DOHH2 (cell line): ENCODE results near the gene PTGER3.

Experiments
- H3F3A ChIP-seq: fragments of 200-600 bp; sonication (generic), shearing (Covaris generic); 2 replicates; pipeline ENCODE4 v1.6.0; 2016; ENCODE audit warnings: antibody characterized with exemption, mild to moderate bottlenecking; ENCODE audit not compliant: control insufficient read depth, insufficient read depth
- H3K27ac ChIP-seq: fragments of 200-600 bp; sonication (generic); 2 replicates; pipeline ENCODE4 v1.5.1; 2014; ENCODE audit warnings: low read depth, mild to moderate bottlenecking, low read length, moderate library complexity
- H3K27me3 ChIP-seq: fragments of 200-600 bp; sonication (generic); 2 replicates; pipeline ENCODE4 v1.6.1; 2014; ENCODE audit warnings: mild to moderate bottlenecking, low read length, mixed read lengths; ENCODE audit not compliant: control insufficient read depth
- H3K36me3 ChIP-seq: fragments of 200-600 bp; sonication (generic); 2 replicates; pipeline ENCODE4 v1.6.1; 2014; ENCODE audit warnings: mild to moderate bottlenecking, low read length, moderate library complexity, mixed read lengths; ENCODE audit not compliant: control insufficient read depth
- H3K4me1 ChIP-seq: fragments of 200-600 bp; sonication (generic); 2 replicates; pipeline ENCODE4 v1.6.1; 2014; ENCODE audit warnings: mild to moderate bottlenecking, low read length, mixed read lengths; ENCODE audit not compliant: control insufficient read depth
- H3K4me2 ChIP-seq: fragments of 200-600 bp; sonication (generic); 2 replicates; pipeline ENCODE4 v1.6.0; 2014; ENCODE audit warnings: mild to moderate bottlenecking, low read length, moderate library complexity
- H3K4me3 ChIP-seq: fragments of 200-600 bp; sonication (generic); 2 replicates; pipeline ENCODE4 v1.5.1; 2014; ENCODE audit warnings: mild to moderate bottlenecking, low read length, mixed read lengths
- H3K79me2 ChIP-seq: fragments of 200-600 bp; sonication (generic); 2 replicates; pipeline ENCODE4 v1.6.1; 2014; ENCODE audit warnings: mild to moderate bottlenecking, low read length, mixed read lengths; ENCODE audit not compliant: control insufficient read depth
- H3K9me2 ChIP-seq: fragments of 200-600 bp; sonication (generic); replicated peaks from 2 replicates; pipeline ENCODE4 v1.6.1; 2014; ENCODE audit warnings: mild to moderate bottlenecking, low read length, mixed read lengths; ENCODE audit not compliant: control insufficient read depth
- H3K9me3 ChIP-seq: fragments of 200-600 bp; sonication (generic); 2 replicates; pipeline ENCODE4 v1.6.1; 2014; ENCODE audit warnings: antibody characterized with exemption, low read length, mixed read lengths; ENCODE audit not compliant: control insufficient read depth, insufficient read depth
- H4K20me1 ChIP-seq: fragments of 200-600 bp; sonication (generic); 2 replicates; pipeline ENCODE4 v1.6.0; 2014; ENCODE audit warnings: low read depth, mild to moderate bottlenecking, antibody characterized with exemption, low read length, moderate library complexity; ENCODE audit not compliant: control insufficient read depth, insufficient read depth
- EZH2phosphoT487 ChIP-seq: fragments of 200-600 bp; sonication (generic); IDR thresholded peaks from 2 replicates; pipeline ENCODE4 v1.6.1; 2017; ENCODE audit warnings: borderline replicate concordance, mild to moderate bottlenecking, antibody characterized with exemption, low read length, moderate library complexity, mixed read lengths
- TF ChIP-seq, protein P1 (sequence below): fragments of 200-600 bp; sonication (generic); IDR thresholded peaks from one replicate; pipeline ENCODE4 v1.5.1; 2014; ENCODE audit warnings: antibody characterized with exemption, mild to moderate bottlenecking, low read depth, low read length; ENCODE audit not compliant: poor library complexity, severe bottlenecking

Gene PTGER3

GRCh38 chr1:71087060-71087459 lies 39.4 kb upstream of the PTGER3 start:
- Histone ChIP-seq H4K20me1 (no peaks in the 10 kb centered on the region), H3K4me3 (no peak overlapping the region), H3F3A (no peaks in the 10 kb centered on the region), H3K36me3 (no peaks in the 10 kb centered on the region), H3K4me1 (peaks cover under 1% of the 10 kb centered on the region), H3K9me3 (no peaks in the 10 kb centered on the region), H3K4me2 (no peak overlapping the region), H3K79me2 (no peaks in the 10 kb centered on the region), H3K27ac (no peak overlapping the region), H3K27me3 (no peaks in the 10 kb centered on the region), H3K9me2 (no peaks in the 10 kb centered on the region)
- TF ChIP-seq, protein P1, sequence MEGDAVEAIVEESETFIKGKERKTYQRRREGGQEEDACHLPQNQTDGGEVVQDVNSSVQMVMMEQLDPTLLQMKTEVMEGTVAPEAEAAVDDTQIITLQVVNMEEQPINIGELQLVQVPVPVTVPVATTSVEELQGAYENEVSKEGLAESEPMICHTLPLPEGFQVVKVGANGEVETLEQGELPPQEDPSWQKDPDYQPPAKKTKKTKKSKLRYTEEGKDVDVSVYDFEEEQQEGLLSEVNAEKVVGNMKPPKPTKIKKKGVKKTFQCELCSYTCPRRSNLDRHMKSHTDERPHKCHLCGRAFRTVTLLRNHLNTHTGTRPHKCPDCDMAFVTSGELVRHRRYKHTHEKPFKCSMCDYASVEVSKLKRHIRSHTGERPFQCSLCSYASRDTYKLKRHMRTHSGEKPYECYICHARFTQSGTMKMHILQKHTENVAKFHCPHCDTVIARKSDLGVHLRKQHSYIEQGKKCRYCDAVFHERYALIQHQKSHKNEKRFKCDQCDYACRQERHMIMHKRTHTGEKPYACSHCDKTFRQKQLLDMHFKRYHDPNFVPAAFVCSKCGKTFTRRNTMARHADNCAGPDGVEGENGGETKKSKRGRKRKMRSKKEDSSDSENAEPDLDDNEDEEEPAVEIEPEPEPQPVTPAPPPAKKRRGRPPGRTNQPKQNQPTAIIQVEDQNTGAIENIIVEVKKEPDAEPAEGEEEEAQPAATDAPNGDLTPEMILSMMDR, result no peak
- no peak for TF ChIP-seq EZH2phosphoT487

DNA sequence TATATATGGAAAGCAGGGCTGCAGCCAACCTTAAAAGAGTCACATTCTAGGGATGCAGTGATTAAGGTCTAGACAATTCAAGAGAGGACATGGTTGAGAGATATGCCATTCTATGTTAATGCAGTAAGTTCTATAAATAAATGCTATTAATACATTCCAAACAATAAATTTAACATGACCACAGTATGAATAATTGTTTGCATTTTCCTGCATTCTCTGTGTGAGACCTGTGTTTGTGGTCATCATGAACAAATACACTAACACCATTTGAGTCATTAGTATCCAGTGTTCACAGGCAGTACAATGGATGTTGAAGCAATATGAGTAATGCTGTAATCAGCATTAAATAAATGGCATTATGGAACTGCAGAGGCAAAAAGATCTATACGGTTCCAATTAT lies 38.7 kb upstream of the PTGER3 start:
- Histone ChIP-seq H3K4me1 (peaks cover 7% of the 10 kb centered on the region), H3K4me2 (no peak overlapping the region)

GRCh38 chr1:71083271-71083670 lies 35.7 kb upstream of the PTGER3 start:
- Histone ChIP-seq H3K27ac (no peak overlapping the region), H3K4me1 (peaks cover 17% of the 10 kb centered on the region), H3K4me3 (no peak overlapping the region), H3K4me2 (no peak overlapping the region), H3K36me3 (peaks cover 24% of the 10 kb centered on the region), H3K9me2 (no peaks in the 10 kb centered on the region), H4K20me1 (peaks cover 8% of the 10 kb centered on the region), H3K9me3 (no peaks in the 10 kb centered on the region), H3K79me2 (peaks cover 34% of the 10 kb centered on the region), H3K27me3 (no peaks in the 10 kb centered on the region), H3F3A (no peaks in the 10 kb centered on the region; the same call in 1 of the 2 replicates)
- TF ChIP-seq EZH2phosphoT487, result no peak

More for the DNA sequence above, 38.7 kb upstream of the PTGER3 start:
- H3F3A ChIP-seq, result no peaks in the 10 kb centered on the region
- H3K27ac ChIP-seq, result no peak overlapping the region
- no peak overlapping the region for H3K4me3 ChIP-seq
- no peaks in the 10 kb centered on the region for H3K36me3 ChIP-seq
- TF ChIP-seq, protein P1, result no peak
- no peak for TF ChIP-seq EZH2phosphoT487
- peaks cover 7% of the 10 kb centered on the region for H3K79me2 ChIP-seq
- H4K20me1 ChIP-seq, result no peaks in the 10 kb centered on the region
- no peaks in the 10 kb centered on the region for H3K9me2 ChIP-seq
- no peaks in the 10 kb centered on the region for H3K9me3 ChIP-seq
- H3K27me3 ChIP-seq, result no peaks in the 10 kb centered on the region

DNA sequence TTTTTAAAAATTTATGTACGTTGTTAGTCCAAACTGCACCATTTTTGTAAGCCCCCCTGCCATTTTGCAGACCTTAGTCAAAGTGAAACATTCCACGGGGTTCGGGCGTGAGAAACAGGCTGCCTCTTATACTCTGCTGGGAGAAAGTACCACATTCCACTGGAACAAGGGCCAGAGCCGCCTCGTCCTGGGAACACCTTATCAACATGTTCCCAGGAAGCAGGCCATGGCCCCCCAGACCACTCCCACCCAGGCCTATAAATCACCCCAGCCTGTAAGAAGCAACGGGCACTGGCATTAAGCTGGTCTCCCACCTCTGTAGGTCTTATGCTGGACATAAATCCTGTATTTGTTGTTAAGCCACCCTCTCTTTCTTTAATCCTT lies 34.1 kb upstream of the PTGER3 start:
- no peaks in the 10 kb centered on the region; the same call in none of the 2 replicates for H3F3A ChIP-seq
- peak overlapping the region; percentile 97 for H3K4me3 ChIP-seq
- H3K27me3 ChIP-seq, result no peaks in the 10 kb centered on the region
- no peaks in the 10 kb centered on the region for H3K9me3 ChIP-seq
- peaks cover 8% of the 10 kb centered on the region for H4K20me1 ChIP-seq
- TF ChIP-seq EZH2phosphoT487, result no peak
- TF ChIP-seq, protein P1, result no peak
- peak overlapping the region; percentile 80 for H3K4me2 ChIP-seq
- no peaks in the 10 kb centered on the region for H3K9me2 ChIP-seq
- H3K27ac ChIP-seq, result peak overlapping the region; percentile 74; the same call in 1 of the 2 replicates
- H3K79me2 ChIP-seq, result peaks cover 49% of the 10 kb centered on the region
- H3K36me3 ChIP-seq, result peaks cover 40% of the 10 kb centered on the region
- H3K4me1 ChIP-seq, result peaks cover 17% of the 10 kb centered on the region
